Right cardiac atrium (tissue), 5 donors: ENCODE data around the gene PIAS1. TPM values are rescaled to one million over a fixed set of nuclear protein-coding genes. Genes with fewer than 3 reads are reported as not detected.
"Not testable (repeated sequence)": the region's sequence is repeated elsewhere in the genome, so short reads cannot be mapped to it uniquely, and the experiment has no call there.

ENCODE experiments used
- ATAC-seq, 2 donors: fragments of 200-7000 bp; cut with Tn5 transposase; one replicate each; pipeline versions ENCODE4 v1.8.0 to v1.9.1; 2020; ENCODE audit warnings: moderate library complexity in 2 of 2, mild to moderate bottlenecking in 1 of 2
- DNase-seq, 3 donors: peaks; one replicate each; pipeline ENCODE4 v3.0.0-alpha.2; 2020
- H3K27ac ChIP-seq: one replicate; pipeline ENCODE4 v1.5.1; 2013; ENCODE audit warnings: mild to moderate bottlenecking, low read length, control low read depth, moderate library complexity
- H3K27me3 ChIP-seq: one replicate; pipeline ENCODE4 v1.6.1; 2013; ENCODE audit not compliant: control insufficient read depth, insufficient read depth
- H3K4me1 ChIP-seq: one replicate; pipeline ENCODE4 v1.6.1; 2013; ENCODE audit warnings: low read length; ENCODE audit not compliant: control insufficient read depth, insufficient read depth
- H3K4me3 ChIP-seq: one replicate; pipeline ENCODE4 v1.5.1; 2013; ENCODE audit warnings: low read length, control low read depth
- H3K9me3 ChIP-seq: one replicate; pipeline ENCODE4 v1.6.1; 2013; ENCODE audit warnings: low read length; ENCODE audit not compliant: control insufficient read depth
- WGBS: extraction: QIAGEN DNeasy Blood & Tissue Kit; methylation state at CpG from one replicate; pipeline ENCODE4 v1.1.7; 2013; 5-methylcytosine and 5-hydroxymethylcytosine counted together
- intact Hi-C, 4 donors: fragments of 100-400 bp; cut with DNase I; formaldehyde crosslinking; loops; one replicate each; pipeline versions ENCODE4 v1.11.0 to v1.14.0; 2022 to 2023
- polyA plus RNA-seq: library from polyadenylated mRNA; stranded (reverse); fragments of 200-250 nt; gene quantifications from one replicate; pipeline ENCODE4 v1.2.3, GENCODE V29; 2013
- total RNA-seq, 4 donors: library from RNA; stranded (reverse); fragmentation: NEBNext Ultra II Directional; extraction: Animal tissue kit (Norgen Biotek cat#: 25700); gene quantifications; one replicate each; pipeline ENCODE4 v1.2.1, GENCODE V29; 2021
- donor health status: healthy with polysubstance abuse.
- donor health status: DM: no; HTN: yes; CAD: no.
- donor health status: DM: no; HTN: no; CAD: no.
- donor health status: DM: no; HTN: yes; CAD: no; lungs with severe emphysema.
- donor health status: DM: yes; HTN: yes; CAD: no.

The PIAS1 gene
- total and polyA plus RNA-seq, 5 donors, result 8.7 to 38.2 (median 34.7) TPM

- no peak overlapping the region for H3K27ac ChIP-seq
- ATAC-seq (no peak), DNase-seq (no peak)
- no peaks in the 10 kb centered on the region for H3K9me3 ChIP-seq
- intact Hi-C loops, result no loop called here
- H3K4me3 ChIP-seq, result no peak overlapping the region
- no peaks in the 10 kb centered on the region for H3K27me3 ChIP-seq
- WGBS, result 98% methylated on average over 6 of the region's 6 CpGs
- no peaks in the 10 kb centered on the region for H3K4me1 ChIP-seq
Observed at GRCh38 chr15:68220967-68221366, 166.9 kb downstream of the PIAS1 start.

- H3K27me3 ChIP-seq, H3K27ac ChIP-seq, H3K4me1 ChIP-seq, intact Hi-C loops, H3K9me3 ChIP-seq, ATAC-seq, H3K4me3 ChIP-seq: not testable (repeated sequence)
- 88% methylated on average over 55 of the region's 55 CpGs for WGBS
- peak in 1 of 3 donors; percentile 29 for DNase-seq
Observed at GRCh38 chr15:68221530-68222431, 167.7 kb downstream of the PIAS1 start.

- ATAC-seq, H3K4me1 ChIP-seq, intact Hi-C loops, H3K4me3 ChIP-seq, H3K27ac ChIP-seq, H3K9me3 ChIP-seq, H3K27me3 ChIP-seq: not testable (repeated sequence)
- DNase-seq, result peak in 1 of 3 donors; percentile 16
- WGBS, result 90% methylated on average over 18 of the region's 18 CpGs
Observed at GRCh38 chr15:68222432-68222743, 168.3 kb downstream of the PIAS1 start.

- H3K4me3 ChIP-seq, result no peak overlapping the region
- H3K9me3 ChIP-seq, result no peaks in the 10 kb centered on the region
- H3K27me3 ChIP-seq, result no peaks in the 10 kb centered on the region
- ATAC-seq, result no peak
- WGBS, result 96% methylated on average over 6 of the region's 6 CpGs
- intact Hi-C loops, result no loop called here
- no peaks in the 10 kb centered on the region for H3K4me1 ChIP-seq
- no peak overlapping the region for H3K27ac ChIP-seq
- no peak for DNase-seq
Observed at GRCh38 chr15:68223171-68223570, 169.1 kb downstream of the PIAS1 start.

- intact Hi-C loops, result no loop called here
- ATAC-seq, result no peak
- DNase-seq, result peak in 1 of 3 donors; percentile 18
- no peaks in the 10 kb centered on the region for H3K9me3 ChIP-seq
- no peaks in the 10 kb centered on the region for H3K27me3 ChIP-seq
- 61% methylated on average over 3 of the region's 3 CpGs for WGBS
- no peak overlapping the region for H3K4me3 ChIP-seq
- H3K4me1 ChIP-seq, result no peaks in the 10 kb centered on the region
- no peak overlapping the region for H3K27ac ChIP-seq
Observed at GRCh38 chr15:68224108-68224507, 170.0 kb downstream of the PIAS1 start.

GRCh38 chr15:68224546-68225250 is 170.6 kb downstream of the PIAS1 start:
- no peaks in the 10 kb centered on the region for H3K27me3 ChIP-seq
- DNase-seq (peak in 1 of 3 donors; percentile 18), ATAC-seq (no peak)
- intact Hi-C loops, result no loop called here
- WGBS, result 73% methylated on average over 3 of the region's 3 CpGs
- H3K9me3 ChIP-seq, result no peaks in the 10 kb centered on the region
- no peak overlapping the region for H3K4me3 ChIP-seq
- no peak overlapping the region for H3K27ac ChIP-seq
- no peaks in the 10 kb centered on the region for H3K4me1 ChIP-seq

- intact Hi-C loops, H3K4me1 ChIP-seq, H3K4me3 ChIP-seq, DNase-seq, H3K27ac ChIP-seq, H3K9me3 ChIP-seq, ATAC-seq, H3K27me3 ChIP-seq: not testable (repeated sequence)
- 96% methylated on average over 4 of the region's 4 CpGs for WGBS
Observed at GRCh38 chr15:68225442-68225841, 171.3 kb downstream of the PIAS1 start.

GRCh38 chr15:68227643-68228142 is 173.6 kb downstream of the PIAS1 start:
- WGBS, result 84% methylated on average over 9 of the region's 9 CpGs
- H3K9me3 ChIP-seq, result no peaks in the 10 kb centered on the region
- ATAC-seq (no peak), DNase-seq (no peak)
- intact Hi-C loops, result no loop called here
- no peaks in the 10 kb centered on the region for H3K27me3 ChIP-seq
- no peak overlapping the region for H3K4me3 ChIP-seq
- no peaks in the 10 kb centered on the region for H3K4me1 ChIP-seq
- H3K27ac ChIP-seq, result no peak overlapping the region

GRCh38 chr15:68228143-68228970 is 174.2 kb downstream of the PIAS1 start:
- no peak overlapping the region for H3K27ac ChIP-seq
- H3K9me3 ChIP-seq, result no peaks in the 10 kb centered on the region
- intact Hi-C loops, result no loop called here
- no peaks in the 10 kb centered on the region for H3K4me1 ChIP-seq
- H3K4me3 ChIP-seq, result peak overlapping the region; percentile 74
- ATAC-seq, result no peak
- WGBS, result 50% methylated on average over 25 of the region's 25 CpGs
- H3K27me3 ChIP-seq, result no peaks in the 10 kb centered on the region
- DNase-seq, result peak in 1 of 3 donors; percentile 50

GRCh38 chr15:68228971-68229385 is 174.9 kb downstream of the PIAS1 start:
- under 1% methylated on average over 39 of the region's 39 CpGs for WGBS
- peak overlapping the region; percentile 74 for H3K4me3 ChIP-seq
- no peak overlapping the region for H3K27ac ChIP-seq
- DNase-seq (no peak), ATAC-seq (peak; percentile 2 to 6)
- no peaks in the 10 kb centered on the region for H3K9me3 ChIP-seq
- H3K4me1 ChIP-seq, result no peaks in the 10 kb centered on the region
- no peaks in the 10 kb centered on the region for H3K27me3 ChIP-seq
- intact Hi-C loops, result no loop called here
